Activated CD8-positive, alpha-beta T cell treated with anti-CD3 and anti-CD28 coated beads, Interleukin-2, amount 10 ng/mL, durations not matched to agents 7 days and 5 days (primary cell): ENCODE measurements around the gene C20orf144. TPM values are rescaled to one million over a fixed set of nuclear protein-coding genes. Genes with fewer than 3 reads are reported as not detected.

Source experiments
- ATAC-seq: fragments of 150-1000 bp; cut with Tn5 transposase; one replicate; pipeline ENCODE4 v1.10.0; 2021; ENCODE audit warnings: moderate library complexity
- CTCF ChIA-PET: fragments of 350-600 bp; sonication (Branson Sonifier 250); formaldehyde crosslinking; loops from one replicate; lab custom pipeline; 2021; ENCODE audit warnings: antibody characterized with exemption; lab: Charles Lee
- POLR2A ChIA-PET: fragments of 350-600 bp; sonication (Branson Sonifier 250); formaldehyde crosslinking; loops from one replicate; lab custom pipeline; 2021; ENCODE audit warnings: antibody characterized with exemption; lab: Charles Lee
- DNase-seq: peaks from one replicate; pipeline ENCODE4 v3.0.0-alpha.2; 2020
- H3K27ac Mint-ChIP-seq: one replicate; pipeline ENCODE4 v1.8.0; 2021; ENCODE audit warnings: mild to moderate bottlenecking, mixed read lengths
- H3K27me3 Mint-ChIP-seq: one replicate; pipeline ENCODE4 v1.8.0; 2021; ENCODE audit warnings: low read depth, mixed read lengths
- H3K36me3 Mint-ChIP-seq: one replicate; pipeline ENCODE4 v1.8.0; 2021; ENCODE audit warnings: low read depth, mixed read lengths
- H3K4me1 Mint-ChIP-seq: one replicate; pipeline ENCODE4 v1.8.0; 2021; ENCODE audit warnings: low read depth, mixed read lengths
- H3K4me3 Mint-ChIP-seq: one replicate; pipeline ENCODE4 v1.8.0; 2021; ENCODE audit warnings: mild to moderate bottlenecking, mixed read lengths
- H3K9me3 Mint-ChIP-seq: one replicate; pipeline ENCODE4 v1.8.0; 2022; ENCODE audit warnings: mixed read lengths; ENCODE audit not compliant: insufficient read depth
- total RNA-seq, 2 experiments: library from RNA; stranded (reverse); gene quantifications; one replicate each; pipeline ENCODE4 v1.2.3, GENCODE V29; 2021

The C20orf144 gene
- total RNA-seq, 2 experiments from 2014 or later = 0.16 to 0.21 TPM

DNA sequence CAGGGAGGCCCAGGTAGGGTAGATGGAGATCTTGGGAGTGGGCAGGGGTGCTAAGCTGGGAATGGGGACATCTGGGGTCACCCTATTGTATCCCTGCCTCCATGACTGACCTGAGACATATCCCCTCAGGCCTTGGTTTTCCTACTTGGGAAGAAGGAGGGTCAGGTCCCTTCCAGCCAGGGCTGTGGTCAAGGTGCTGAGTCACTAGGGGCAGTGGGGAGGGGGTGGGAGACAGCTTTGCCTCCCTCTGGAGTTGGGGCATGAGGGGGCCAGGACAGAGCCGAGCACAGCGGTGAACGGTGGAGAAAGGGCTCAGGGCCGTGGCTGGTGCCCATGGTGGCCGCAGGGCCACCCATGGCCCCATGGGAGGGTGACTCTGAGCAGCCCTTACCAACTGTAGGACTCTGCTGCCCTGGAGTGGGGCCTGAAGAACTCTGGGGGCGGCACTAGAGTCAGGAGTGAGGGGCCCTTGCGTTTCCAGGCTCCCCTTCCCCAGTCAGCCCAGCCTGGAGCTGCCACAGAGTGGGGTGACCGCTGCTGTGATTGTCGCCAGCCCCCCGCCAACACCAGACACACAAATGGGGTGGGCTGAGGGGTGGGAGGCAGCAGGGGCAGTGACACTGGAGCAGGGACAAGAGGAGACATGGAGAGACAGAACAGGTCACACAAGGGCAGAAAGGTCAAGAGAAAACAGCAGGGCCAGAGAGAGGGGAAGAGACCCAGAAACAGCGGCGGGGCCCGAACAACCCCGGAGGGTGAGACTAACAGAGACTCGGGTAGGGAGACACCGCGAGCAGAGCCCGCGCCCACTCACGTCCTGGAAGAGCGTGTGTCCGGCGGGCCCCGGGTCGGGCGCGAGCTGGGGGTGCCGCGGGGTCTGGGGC, 11.5 kb downstream of the C20orf144 start:
- Mint-ChIP-seq H3K27me3 (no peaks in the 10 kb centered on the region), H3K4me1 (peaks cover 55% of the 10 kb centered on the region), H3K4me3 (peak overlapping the region; percentile 77), H3K9me3 (no peaks in the 10 kb centered on the region), H3K27ac (peak overlapping the region; percentile 78), H3K36me3 (peaks cover 48% of the 10 kb centered on the region)
- ChIA-PET POLR2A (interaction anchor here (2.8 to 4.0 kb wide), 2 partner anchors 10 to 11 kb away, joined by 13 to 25 read pairs; partner anchors contain the start of gene C20orf144), CTCF (no interaction called here)
- peak; percentile 1 for ATAC-seq
- DNase-seq = no peak

DNA sequence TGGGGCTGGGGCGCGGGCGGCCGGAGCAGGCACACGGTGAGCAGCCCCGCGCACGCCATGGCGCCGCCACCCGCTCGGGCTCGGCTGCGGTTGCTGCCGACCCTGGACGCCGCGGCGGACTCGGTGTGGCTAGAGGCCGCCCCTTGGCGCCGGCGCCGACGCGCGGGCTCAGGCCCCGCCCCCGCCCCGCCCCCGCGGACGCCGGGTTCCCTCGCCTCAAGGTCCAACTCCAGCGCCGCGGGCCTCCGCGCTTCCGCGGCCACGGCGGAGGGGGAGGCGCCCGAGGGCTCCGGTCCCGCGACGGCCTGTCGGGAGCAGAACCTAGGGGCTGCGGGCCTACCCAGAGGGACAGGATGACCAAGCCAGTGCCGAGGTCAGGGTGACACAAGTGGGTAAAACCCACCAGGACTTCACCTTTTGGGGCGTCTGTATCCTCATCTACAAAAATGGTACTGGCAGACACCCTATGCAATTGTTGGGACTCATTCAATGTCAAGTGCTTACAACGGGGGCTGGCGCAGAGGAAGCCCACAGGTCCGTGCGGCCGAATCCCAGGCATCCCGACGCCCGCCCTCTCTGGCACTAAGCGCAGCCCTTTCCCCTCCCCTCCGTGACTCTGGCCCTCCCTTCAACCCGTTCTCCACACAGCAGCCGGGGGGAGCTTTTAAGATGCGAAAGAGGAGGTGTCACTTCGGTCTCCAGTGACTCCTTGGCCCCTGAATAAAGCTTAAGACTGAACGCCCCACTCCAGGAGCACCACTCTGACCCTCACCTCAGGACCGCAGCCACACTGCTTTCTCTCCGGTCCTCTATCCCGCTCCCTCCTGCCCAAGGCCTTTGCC, 12.4 kb downstream of the C20orf144 start, which contains the start of gene NECAB3:
TSS of gene NECAB3 (minus strand) at position 135 of the 842 bp plus-strand sequence. CDS start at position 59, 76 bp downstream.
- ChIA-PET POLR2A (interaction anchor here (1.3 to 4.0 kb wide), 4 partner anchors 8 to 45 kb away, joined by 4 to 25 read pairs (median 9); partner anchors contain the start of genes ACTL10, C20orf144 and PXMP4), CTCF (interaction anchor here (1.8 kb wide), 1 partner anchor 57 kb away, joined by 5 read pairs; the partner anchor contains the start of gene ZNF341)
- H3K4me1 Mint-ChIP-seq = peaks cover 60% of the 10 kb centered on the region
- ATAC-seq (peak; percentile 85), DNase-seq (peak; percentile 73)
- peak within 1 kb of the TSS; percentile 78 for H3K27ac Mint-ChIP-seq
- no peaks in the 10 kb centered on the region for H3K27me3 Mint-ChIP-seq
- H3K36me3 Mint-ChIP-seq = peaks cover 53% of the 10 kb centered on the region
- H3K9me3 Mint-ChIP-seq = no peaks in the 10 kb centered on the region
- peak within 1 kb of the TSS; percentile 77 for H3K4me3 Mint-ChIP-seq

DNA sequence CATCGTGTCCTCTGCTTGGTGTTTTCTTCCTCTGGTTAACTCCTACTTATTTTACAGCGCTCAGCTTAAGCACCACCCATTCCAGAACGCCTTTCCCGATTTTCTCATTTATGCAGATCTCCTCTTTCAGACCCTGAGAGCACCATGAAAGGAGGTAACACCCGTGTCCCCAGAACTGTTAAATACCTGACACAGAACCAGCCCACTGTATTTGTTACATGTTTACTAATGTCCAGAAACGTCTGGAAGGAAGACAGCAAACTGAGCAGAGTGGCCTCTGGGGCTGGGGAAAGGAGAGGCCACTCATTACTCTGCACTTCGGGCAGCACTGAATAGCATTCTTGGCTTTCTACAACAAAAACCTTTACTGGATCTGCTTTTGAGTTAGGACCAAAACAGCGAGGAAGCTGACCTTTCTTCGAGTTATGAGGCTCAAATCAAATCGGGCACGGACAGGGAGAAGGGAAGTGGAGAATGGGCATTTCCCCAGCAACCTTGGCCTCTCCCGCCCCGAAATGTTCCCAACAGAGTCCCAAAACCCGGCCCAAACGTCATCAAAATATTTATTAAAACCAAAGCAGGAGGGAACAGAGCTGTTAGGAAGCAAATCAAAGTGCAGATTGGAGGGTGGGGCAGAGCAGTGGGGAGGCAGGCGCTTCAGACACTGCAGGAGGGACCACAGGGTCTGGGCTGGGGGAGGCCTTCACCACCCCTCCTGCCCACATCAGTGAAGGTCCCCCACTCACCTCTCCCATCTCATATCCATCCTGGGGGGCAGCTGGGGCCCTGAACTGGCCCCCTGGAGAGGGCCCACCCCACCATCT, 13.2 kb downstream of the C20orf144 start:
- Mint-ChIP-seq H3K9me3 (no peaks in the 10 kb centered on the region), H3K36me3 (peaks cover 55% of the 10 kb centered on the region), H3K4me3 (peak overlapping the region; percentile 49), H3K4me1 (peaks cover 64% of the 10 kb centered on the region), H3K27me3 (no peaks in the 10 kb centered on the region), H3K27ac (peak overlapping the region; percentile 76)
- DNase-seq (no peak), ATAC-seq (no peak)
- ChIA-PET CTCF (interaction anchor here (1.8 kb wide), 1 partner anchor 57 kb away, joined by 5 read pairs; the partner anchor contains the start of gene ZNF341), POLR2A (interaction anchor here (1.0 to 4.0 kb wide), 5 partner anchors 8 to 45 kb away, joined by 4 to 25 read pairs (median 5); partner anchors contain the start of genes ACTL10, C20orf144 and PXMP4)

DNA sequence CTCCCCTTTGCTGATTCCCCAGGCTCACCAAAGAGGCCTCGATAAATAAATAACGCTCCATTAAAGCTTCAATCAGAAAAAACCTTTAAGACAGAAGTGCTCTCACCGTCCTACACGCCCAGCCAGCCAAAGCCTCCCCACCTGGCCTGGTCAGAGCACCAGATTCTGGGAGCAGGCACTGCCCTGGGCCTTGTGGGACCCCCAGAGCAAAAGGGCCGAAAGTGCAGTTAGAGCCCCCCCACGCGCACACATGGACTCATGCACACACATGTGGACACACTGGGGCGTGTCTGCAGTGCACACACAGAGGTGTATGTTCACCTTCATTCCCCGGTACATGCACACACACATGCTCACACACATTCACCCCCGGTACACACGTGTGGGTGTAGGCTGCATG, 14.0 kb downstream of the C20orf144 start:
- DNase-seq (no peak), ATAC-seq (no peak)
- CTCF ChIA-PET = interaction anchor here (1.8 kb wide), 1 partner anchor 56 kb away, joined by 5 read pairs; the partner anchor contains the start of gene ZNF341
- POLR2A ChIA-PET = interaction anchor here (1.0 to 2.8 kb wide), 4 partner anchors 8 to 44 kb away, joined by 4 to 13 read pairs (median 4); partner anchors contain the start of genes ACTL10 and PXMP4
- Mint-ChIP-seq H3K9me3 (no peaks in the 10 kb centered on the region), H3K27ac (peak overlapping the region; percentile 76), H3K4me1 (peaks cover 72% of the 10 kb centered on the region), H3K4me3 (no peak overlapping the region), H3K27me3 (no peaks in the 10 kb centered on the region), H3K36me3 (peaks cover 62% of the 10 kb centered on the region)

DNA sequence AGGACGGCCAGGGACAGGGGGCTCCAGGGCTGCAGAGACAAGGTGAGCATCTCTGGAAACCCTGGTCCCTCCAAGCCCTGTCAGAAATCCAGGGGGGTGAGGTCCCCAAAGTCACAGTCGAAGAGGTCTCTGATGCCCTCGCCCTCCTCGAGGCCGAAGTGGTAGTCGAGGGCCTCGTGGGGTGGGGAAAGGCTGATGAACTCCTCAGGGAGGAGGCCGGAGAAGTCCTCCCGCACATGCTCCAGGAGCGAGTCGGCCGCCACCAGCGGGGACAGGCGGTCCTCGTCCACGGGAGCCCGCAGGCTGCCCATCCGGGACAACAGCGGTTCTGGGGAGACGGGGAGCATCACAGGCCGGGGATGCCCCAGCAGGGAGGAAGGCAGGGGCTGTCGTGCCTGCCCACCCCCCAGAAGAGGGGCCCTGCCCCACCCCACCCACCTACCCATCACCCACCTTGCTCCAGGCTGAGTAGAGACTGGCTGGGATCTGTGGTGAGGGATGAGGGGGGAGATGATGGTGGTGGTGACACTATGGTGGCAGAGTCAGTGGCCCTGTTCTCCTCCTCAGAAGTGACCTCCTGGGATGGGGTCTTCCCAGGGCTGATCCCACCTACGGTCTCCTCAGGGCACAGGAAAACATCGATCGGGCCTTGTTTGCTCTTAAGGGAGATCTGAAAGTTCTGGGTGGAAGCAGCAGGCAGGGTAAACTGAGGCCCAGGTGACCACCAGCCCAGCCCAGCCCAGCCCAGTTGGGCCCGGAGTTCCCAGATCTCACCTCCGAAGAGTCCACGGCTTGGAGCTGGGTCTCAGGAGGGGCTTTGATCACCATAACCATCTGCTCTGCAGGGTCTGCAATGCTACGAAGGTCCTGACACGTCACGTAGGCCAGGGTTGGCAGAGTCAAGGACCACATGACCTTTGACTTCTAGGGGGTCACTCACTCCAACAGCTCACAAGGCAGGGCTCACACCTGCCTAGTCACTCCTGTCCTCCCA, 14.8 kb downstream of the C20orf144 start:
- no peaks in the 10 kb centered on the region for H3K9me3 Mint-ChIP-seq
- H3K4me1 Mint-ChIP-seq = peaks cover 78% of the 10 kb centered on the region
- DNase-seq (no peak), ATAC-seq (no peak)
- peak overlapping the region; percentile 76 for H3K27ac Mint-ChIP-seq
- H3K36me3 Mint-ChIP-seq = peaks cover 62% of the 10 kb centered on the region
- CTCF ChIA-PET = interaction anchor here (8.7 kb wide), 1 partner anchor 10 kb away, joined by 126 read pairs; the partner anchor contains the start of genes ACTL10 and C20orf144
- POLR2A ChIA-PET = interaction anchor here (1.0 to 10.7 kb wide), 3 partner anchors 10 to 43 kb away, joined by 3 to 148 read pairs (median 25); partner anchors contain the start of genes ACTL10, C20orf144 and PXMP4
- H3K4me3 Mint-ChIP-seq = no peak overlapping the region
- no peaks in the 10 kb centered on the region for H3K27me3 Mint-ChIP-seq

DNA sequence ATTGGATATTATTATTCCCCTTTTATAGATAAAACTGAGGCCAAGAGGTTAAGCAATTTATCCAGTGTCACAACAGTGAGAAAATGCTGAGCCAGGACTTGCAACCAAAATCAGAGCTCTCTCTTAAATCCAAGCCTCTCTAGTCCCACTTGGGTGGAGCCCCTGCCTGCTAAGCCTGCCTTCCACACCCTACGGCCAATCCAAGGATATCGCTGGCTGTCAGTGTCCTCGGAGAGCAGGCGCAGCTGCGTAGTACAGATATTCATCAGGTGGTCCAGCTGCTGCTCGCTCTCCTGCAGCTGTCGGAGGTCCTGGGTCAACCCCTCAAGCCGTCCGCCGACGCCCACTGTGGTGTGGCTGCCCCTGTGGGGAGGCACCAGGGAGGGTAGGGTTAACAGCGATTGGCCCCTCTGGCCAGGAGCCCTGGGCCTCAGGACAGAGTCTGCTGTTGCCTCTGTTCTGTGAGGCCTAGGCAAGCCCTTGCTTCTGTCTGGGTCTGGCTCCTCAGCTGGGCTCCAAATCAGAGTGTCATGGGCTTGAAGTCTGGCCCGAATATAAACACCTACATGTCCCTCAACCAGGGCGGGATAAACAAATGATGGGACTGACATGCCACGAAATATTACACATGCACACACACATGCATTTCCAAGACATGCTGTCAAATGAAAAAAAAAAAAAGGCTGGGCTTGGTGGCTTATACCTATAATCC, 16.0 kb downstream of the C20orf144 start:
- Mint-ChIP-seq H3K36me3 (peaks cover 70% of the 10 kb centered on the region), H3K27ac (peak overlapping the region; percentile 83), H3K27me3 (no peaks in the 10 kb centered on the region), H3K9me3 (no peaks in the 10 kb centered on the region), H3K4me3 (no peak overlapping the region), H3K4me1 (peaks cover 78% of the 10 kb centered on the region)
- ATAC-seq = no peak
- POLR2A ChIA-PET = interaction anchor here (1.5 to 10.7 kb wide), 3 partner anchors 11 to 42 kb away, joined by 5 to 148 read pairs (median 25); partner anchors contain the start of genes ACTL10, C20orf144 and PXMP4
- DNase-seq = no peak
- CTCF ChIA-PET = interaction anchor here (0.8 to 8.7 kb wide), 4 partner anchors 11 to 221 kb away, joined by 3 to 126 read pairs (median 4); partner anchors contain the start of genes ACTL10 and C20orf144

DNA sequence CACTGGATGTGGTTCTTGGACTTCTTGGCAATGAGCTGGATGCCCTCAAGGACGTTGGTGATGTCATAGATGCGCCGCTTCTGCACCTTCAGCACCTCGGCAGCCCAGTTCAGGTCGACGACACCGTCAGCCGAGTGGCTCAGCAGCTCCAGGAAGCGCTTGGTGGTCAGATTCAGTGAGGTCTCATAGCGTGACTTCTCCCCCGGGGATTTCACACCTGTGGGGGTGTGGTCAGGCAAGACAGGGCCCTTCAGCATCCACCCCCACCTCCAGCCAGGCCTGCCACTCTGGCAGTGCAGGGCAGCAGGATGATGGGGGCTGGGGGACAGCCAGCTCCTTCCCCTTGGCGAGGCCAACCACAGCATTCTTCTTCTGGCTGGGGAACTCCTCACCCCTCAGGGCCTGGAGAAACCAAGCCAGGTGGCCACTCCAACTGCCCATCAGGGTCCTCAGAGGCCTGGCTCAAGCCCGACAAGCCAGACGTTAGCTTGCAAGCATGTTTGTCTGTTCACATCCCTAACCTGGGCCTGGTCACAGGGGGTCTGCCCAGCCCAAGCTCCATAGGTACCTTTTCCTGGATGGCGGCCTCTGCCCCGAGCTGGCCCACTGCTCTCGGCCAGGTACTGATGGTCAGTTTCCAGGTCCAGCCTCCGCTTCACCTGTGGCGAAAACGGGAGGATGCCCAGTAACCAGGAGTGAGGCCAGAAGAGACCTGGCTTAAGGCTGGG, 17.8 kb downstream of the C20orf144 start:
- Mint-ChIP-seq H3K9me3 (no peaks in the 10 kb centered on the region), H3K36me3 (peaks cover 77% of the 10 kb centered on the region), H3K27ac (peak overlapping the region; percentile 83), H3K4me1 (peaks cover 82% of the 10 kb centered on the region), H3K27me3 (no peaks in the 10 kb centered on the region), H3K4me3 (no peak overlapping the region)
- ATAC-seq (peak; percentile 66), DNase-seq (peak; percentile 77)
- POLR2A ChIA-PET = interaction anchor here (0.6 to 10.7 kb wide), 8 partner anchors 10 to 1077 kb away, joined by 3 to 148 read pairs (median 5); partner anchors contain the start of genes ACTL10, C20orf144, EIF2S2 and PXMP4
- CTCF ChIA-PET = interaction anchor here (1.1 to 8.7 kb wide), 6 partner anchors 10 to 222 kb away, joined by 3 to 126 read pairs (median 6); partner anchors contain the start of genes ACTL10, C20orf144 and PXMP4

DNA sequence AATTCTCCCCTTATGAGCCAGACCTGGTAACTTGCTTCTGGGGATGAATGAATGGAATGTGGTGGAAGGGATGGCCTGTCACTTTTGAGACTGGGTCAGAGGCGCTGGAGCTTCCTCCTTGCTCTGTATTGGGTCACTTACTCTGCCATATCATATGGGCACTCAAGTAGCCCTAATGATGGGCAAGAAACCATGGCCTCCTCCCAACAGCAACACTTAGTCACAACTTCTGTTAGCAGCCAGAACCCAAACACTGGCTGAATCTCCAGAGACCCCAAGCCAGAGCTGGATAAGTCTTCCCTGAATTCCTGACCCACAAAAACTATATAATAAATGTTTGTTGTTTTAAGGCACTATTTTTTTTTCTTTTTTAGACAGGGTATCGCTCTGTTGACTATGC, 18.6 kb downstream of the C20orf144 start:
- no peaks in the 10 kb centered on the region for H3K27me3 Mint-ChIP-seq
- ATAC-seq = no peak
- ChIA-PET CTCF (interaction anchor here (2.0 to 8.7 kb wide), 2 partner anchors 9 to 14 kb away, joined by 11 to 126 read pairs; partner anchors contain the start of genes ACTL10 and C20orf144), POLR2A (interaction anchor here (0.6 to 10.7 kb wide), 5 partner anchors 9 to 1078 kb away, joined by 3 to 148 read pairs (median 3); partner anchors contain the start of genes ACTL10, C20orf144, EIF2S2 and ZNF341)
- peak overlapping the region; percentile 83 for H3K27ac Mint-ChIP-seq
- H3K36me3 Mint-ChIP-seq = peaks cover 76% of the 10 kb centered on the region
- no peaks in the 10 kb centered on the region for H3K9me3 Mint-ChIP-seq
- H3K4me3 Mint-ChIP-seq = no peak overlapping the region
- H3K4me1 Mint-ChIP-seq = peaks cover 82% of the 10 kb centered on the region
- DNase-seq = no peak
